ENCODE data around the gene CALD1.

CALD1 gene

GRCh38 chr7:134986363-134987251, 207.2 kb downstream of the CALD1 start, which contains the start of gene AGBL3:
Gene AGBL3 (plus strand): TSS chr7:134986508. CDS start chr7:134987934, 1,426 bp downstream.
- TF ChIP-seq CTCF (IDR thresholded peaks at IDR 0.05; ENCODE audit: low read depth, low read length) = peak; percentile 56

GRCh38 chr7:134988161-134988560, 208.7 kb downstream of the CALD1 start:
- no peak for TF ChIP-seq CTCF (IDR thresholded peaks at IDR 0.05; ENCODE audit: low read depth, low read length)
- no peak overlapping the region for H3K4me3 ChIP-seq (ENCODE audit: low read depth, low read length)

More at GRCh38 chr7:134986363-134987251, 207.2 kb downstream of the CALD1 start, which contains the start of gene AGBL3:
- peak within 1 kb of the TSS; percentile 75 for H3K4me3 ChIP-seq (ENCODE audit: low read depth, low read length)

- TF ChIP-seq CTCF (IDR thresholded peaks at IDR 0.05; ENCODE audit: low read depth, low read length) = no peak
- no peak overlapping the region for H3K4me3 ChIP-seq (ENCODE audit: low read depth, low read length)
These were observed 212.3 kb downstream of the CALD1 start for GRCh38 chr7:134991469-134992339.

GRCh38 chr7:134992626-134993179, 213.3 kb downstream of the CALD1 start:
- TF ChIP-seq CTCF (IDR thresholded peaks at IDR 0.05; ENCODE audit: low read depth, low read length) = no peak
- no peak overlapping the region for H3K4me3 ChIP-seq (ENCODE audit: low read depth, low read length)

- no peak overlapping the region for H3K4me3 ChIP-seq (ENCODE audit: low read depth, low read length)
- TF ChIP-seq CTCF (IDR thresholded peaks at IDR 0.05; ENCODE audit: low read depth, low read length) = no peak
These were observed 214.5 kb downstream of the CALD1 start for GRCh38 chr7:134993877-134994456.

- no peak overlapping the region for H3K4me3 ChIP-seq (ENCODE audit: low read depth, low read length)
- TF ChIP-seq CTCF (IDR thresholded peaks at IDR 0.05; ENCODE audit: low read depth, low read length) = no peak
These were observed 216.0 kb downstream of the CALD1 start for GRCh38 chr7:134995239-134996096.
